Tibial nerve (tissue), 4 donors: ENCODE data around the gene DHX8.

ENCODE experiments used
- CTCF ChIP-seq, 5 experiments: fragments of 200-600 bp in 3 of 5; fragments of 450-650 bp in 2 of 5; sonication (generic) in 3 of 5; IDR thresholded peaks; one replicate each; pipeline ENCODE4 v1.5.1; 2016 to 2019; ENCODE audit warnings: antibody characterized with exemption in 5 of 5, mild to moderate bottlenecking in 3 of 5, moderate library complexity in 2 of 5
- EP300 ChIP-seq, 2 donors: sonication (generic); formaldehyde crosslinking; IDR thresholded peaks; one replicate each; pipeline ENCODE4 v1.6.1; 2017; ENCODE audit warnings: antibody characterized with exemption in 2 of 2, mild to moderate bottlenecking in 1 of 2
- POLR2A ChIP-seq, 2 donors: fragments of 450-650 bp; IDR thresholded peaks; one replicate each; pipeline ENCODE4 v1.6.1; 2017; ENCODE audit warnings: antibody characterized with exemption in 2 of 2, mild to moderate bottlenecking in 2 of 2, moderate library complexity in 2 of 2

- TF ChIP-seq POLR2A (IDR thresholded peaks at IDR 0.05) (no peak), CTCF (IDR thresholded peaks at IDR 0.05) (no peak), EP300 (IDR thresholded peaks at IDR 0.05) (no peak)
Measured at GRCh38 chr17:43554857-43555256, 71.1 kb downstream of the DHX8 start.
